ENCODE data around the gene FBLN7. TPM values are rescaled to one million over a fixed set of nuclear protein-coding genes. Genes with fewer than 3 reads are reported as not detected.

The FBLN7 gene
- total and polyA plus RNA-seq, 3 experiments from 2014 or later, result 1.4 to 2.2 (median 2.1) TPM

GRCh38 chr2:112150851-112151250 is 12.7 kb downstream of the FBLN7 start:
- H3K4me1 Mint-ChIP-seq, result peaks cover 12 to 13% (median 12%) of the 10 kb centered on the region in 3 donors
- H3K9me3 Mint-ChIP-seq, result no peaks in the 10 kb centered on the region
- H3K4me3 Mint-ChIP-seq, result no peak overlapping the region
- H3K36me3 Mint-ChIP-seq, result no peaks in the 10 kb centered on the region
- POLR2A ChIA-PET, result no interaction called here
- H3K27me3 Mint-ChIP-seq, result peaks cover 7 to 18% of the 10 kb centered on the region in 2 donors
- Histone ChIP-seq H3K27me3 (ENCODE audit: insufficient read depth, low read length, poor library complexity, severe bottlenecking) (no peaks in the 10 kb centered on the region), H3K4me3 (ENCODE audit: low read length) (no peak overlapping the region), H3K9me3 (ENCODE audit: low read length) (no peaks in the 10 kb centered on the region), H3K36me3 (ENCODE audit: insufficient read depth, low read length) (no peaks in the 10 kb centered on the region), H3K4me1 (ENCODE audit: insufficient read depth, low read length) (peaks cover 15% of the 10 kb centered on the region), H3K27ac (ENCODE audit: low read depth, low read length) (no peak overlapping the region)
- no peak for DNase-seq
- peak overlapping the region in 1 of 8 donors; percentile 68 for H3K27ac Mint-ChIP-seq
- CTCF ChIA-PET, result no interaction called here

GRCh38 chr2:112151271-112151670 is 13.1 kb downstream of the FBLN7 start:
- peaks cover 16 to 18% (median 17%) of the 10 kb centered on the region in 3 donors for H3K4me1 Mint-ChIP-seq
- H3K4me3 Mint-ChIP-seq, result no peak overlapping the region
- Histone ChIP-seq H3K4me3 (ENCODE audit: low read length) (no peak overlapping the region), H3K27me3 (ENCODE audit: insufficient read depth, low read length, poor library complexity, severe bottlenecking) (no peaks in the 10 kb centered on the region), H3K4me1 (ENCODE audit: insufficient read depth, low read length) (peaks cover 20% of the 10 kb centered on the region), H3K36me3 (ENCODE audit: insufficient read depth, low read length) (no peaks in the 10 kb centered on the region), H3K9me3 (ENCODE audit: low read length) (no peaks in the 10 kb centered on the region), H3K27ac (ENCODE audit: low read depth, low read length) (no peak overlapping the region)
- peak overlapping the region in 1 of 8 donors; percentile 68 for H3K27ac Mint-ChIP-seq
- H3K36me3 Mint-ChIP-seq, result no peaks in the 10 kb centered on the region
- DNase-seq, result no peak
- ChIA-PET POLR2A (no interaction called here), CTCF (no interaction called here)
- peaks cover 7 to 18% of the 10 kb centered on the region in 2 donors for H3K27me3 Mint-ChIP-seq
- no peaks in the 10 kb centered on the region for H3K9me3 Mint-ChIP-seq

GRCh38 chr2:112151701-112152440 is 13.7 kb downstream of the FBLN7 start:
- H3K4me1 ChIP-seq (ENCODE audit: insufficient read depth, low read length), result peaks cover 26% of the 10 kb centered on the region
- DNase-seq, result no peak
- Mint-ChIP-seq H3K4me3 (no peak overlapping the region), H3K27me3 (peaks cover 7 to 15% of the 10 kb centered on the region in 2 donors), H3K9me3 (no peaks in the 10 kb centered on the region), H3K27ac (no peak overlapping the region), H3K4me1 (peaks cover 21 to 23% (median 22%) of the 10 kb centered on the region in 3 donors), H3K36me3 (no peaks in the 10 kb centered on the region)
- H3K27me3 ChIP-seq (ENCODE audit: insufficient read depth, low read length, poor library complexity, severe bottlenecking), result no peaks in the 10 kb centered on the region
- no peak overlapping the region for H3K4me3 ChIP-seq (ENCODE audit: low read length)
- no peak overlapping the region for H3K27ac ChIP-seq (ENCODE audit: low read depth, low read length)
- CTCF ChIA-PET, result no interaction called here
- no peaks in the 10 kb centered on the region for H3K9me3 ChIP-seq (ENCODE audit: low read length)
- H3K36me3 ChIP-seq (ENCODE audit: insufficient read depth, low read length), result no peaks in the 10 kb centered on the region
- POLR2A ChIA-PET, result no interaction called here

- ChIA-PET POLR2A (no interaction called here), CTCF (no interaction called here)
- Mint-ChIP-seq H3K4me3 (no peak overlapping the region), H3K4me1 (peaks cover 21 to 24% (median 23%) of the 10 kb centered on the region in 3 donors), H3K9me3 (no peaks in the 10 kb centered on the region), H3K27me3 (peaks cover 3 to 8% of the 10 kb centered on the region in 2 donors), H3K27ac (peak overlapping the region in 1 of 8 donors; percentile 67), H3K36me3 (no peaks in the 10 kb centered on the region)
- Histone ChIP-seq H3K9me3 (ENCODE audit: low read length) (no peaks in the 10 kb centered on the region), H3K4me3 (ENCODE audit: low read length) (no peak overlapping the region), H3K27ac (ENCODE audit: low read depth, low read length) (no peak overlapping the region), H3K36me3 (ENCODE audit: insufficient read depth, low read length) (no peaks in the 10 kb centered on the region), H3K27me3 (ENCODE audit: insufficient read depth, low read length, poor library complexity, severe bottlenecking) (no peaks in the 10 kb centered on the region), H3K4me1 (ENCODE audit: insufficient read depth, low read length) (peaks cover 27% of the 10 kb centered on the region)
- DNase-seq, result no peak
These were observed 14.4 kb downstream of the FBLN7 start for GRCh38 chr2:112152476-112153178.

GRCh38 chr2:112153179-112153490 is 14.9 kb downstream of the FBLN7 start:
- no peaks in the 10 kb centered on the region for H3K36me3 Mint-ChIP-seq
- Histone ChIP-seq H3K27ac (ENCODE audit: low read depth, low read length) (no peak overlapping the region), H3K9me3 (ENCODE audit: low read length) (no peaks in the 10 kb centered on the region), H3K27me3 (ENCODE audit: insufficient read depth, low read length, poor library complexity, severe bottlenecking) (no peaks in the 10 kb centered on the region), H3K4me1 (ENCODE audit: insufficient read depth, low read length) (peaks cover 27% of the 10 kb centered on the region), H3K4me3 (ENCODE audit: low read length) (no peak overlapping the region), H3K36me3 (ENCODE audit: insufficient read depth, low read length) (no peaks in the 10 kb centered on the region)
- no peak overlapping the region for H3K4me3 Mint-ChIP-seq
- no peak overlapping the region for H3K27ac Mint-ChIP-seq
- H3K27me3 Mint-ChIP-seq, result peaks cover 3 to 4% of the 10 kb centered on the region in 2 donors
- POLR2A ChIA-PET, result no interaction called here
- CTCF ChIA-PET, result no interaction called here
- peaks cover 21 to 24% (median 23%) of the 10 kb centered on the region in 3 donors for H3K4me1 Mint-ChIP-seq
- no peaks in the 10 kb centered on the region for H3K9me3 Mint-ChIP-seq
- DNase-seq, result no peak

GRCh38 chr2:112153501-112153900 is 15.3 kb downstream of the FBLN7 start:
- CTCF ChIA-PET, result no interaction called here
- peaks cover 21 to 24% (median 23%) of the 10 kb centered on the region in 3 donors for H3K4me1 Mint-ChIP-seq
- POLR2A ChIA-PET, result no interaction called here
- Histone ChIP-seq H3K27ac (ENCODE audit: low read depth, low read length) (no peak overlapping the region), H3K27me3 (ENCODE audit: insufficient read depth, low read length, poor library complexity, severe bottlenecking) (no peaks in the 10 kb centered on the region), H3K9me3 (ENCODE audit: low read length) (no peaks in the 10 kb centered on the region), H3K36me3 (ENCODE audit: insufficient read depth, low read length) (no peaks in the 10 kb centered on the region), H3K4me1 (ENCODE audit: insufficient read depth, low read length) (peaks cover 27% of the 10 kb centered on the region), H3K4me3 (ENCODE audit: low read length) (no peak overlapping the region)
- H3K36me3 Mint-ChIP-seq, result no peaks in the 10 kb centered on the region
- no peak overlapping the region for H3K4me3 Mint-ChIP-seq
- DNase-seq, result no peak
- peaks cover 3% of the 10 kb centered on the region in 2 donors for H3K27me3 Mint-ChIP-seq
- H3K9me3 Mint-ChIP-seq, result no peaks in the 10 kb centered on the region
- no peak overlapping the region for H3K27ac Mint-ChIP-seq

GRCh38 chr2:112154246-112155117 is 16.3 kb downstream of the FBLN7 start:
- Mint-ChIP-seq H3K27ac (peak overlapping the region in 2 of 8 donors; percentile 17 to 51), H3K4me1 (peaks cover 21 to 24% (median 23%) of the 10 kb centered on the region in 3 donors)

More at GRCh38 chr2:112154246-112155117, 16.3 kb downstream of the FBLN7 start:
- H3K4me3 Mint-ChIP-seq, result peak overlapping the region in 3 of 7 donors; percentile 54 to 79 (median 79)
- H3K9me3 ChIP-seq (ENCODE audit: low read length), result no peaks in the 10 kb centered on the region
- H3K27ac ChIP-seq (ENCODE audit: low read depth, low read length), result no peak overlapping the region
- DNase-seq, result peak in 2 of 5 donors; percentile 21 to 67
- ChIA-PET CTCF (no interaction called here), POLR2A (no interaction called here)
- H3K27me3 ChIP-seq (ENCODE audit: insufficient read depth, low read length, poor library complexity, severe bottlenecking), result no peaks in the 10 kb centered on the region
- no peaks in the 10 kb centered on the region for H3K36me3 ChIP-seq (ENCODE audit: insufficient read depth, low read length)
- H3K27me3 Mint-ChIP-seq, result peaks cover 3% of the 10 kb centered on the region in 2 donors
- no peak overlapping the region for H3K4me3 ChIP-seq (ENCODE audit: low read length)
- peaks cover 27% of the 10 kb centered on the region for H3K4me1 ChIP-seq (ENCODE audit: insufficient read depth, low read length)
- no peaks in the 10 kb centered on the region for H3K36me3 Mint-ChIP-seq
- H3K9me3 Mint-ChIP-seq, result no peaks in the 10 kb centered on the region

Data from CD8-positive, alpha-beta memory T cell (primary cell).